Measurements from ENCODE around the gene MED13L. TPM values are rescaled to one million over a fixed set of nuclear protein-coding genes. Genes with fewer than 3 reads are reported as not detected.

The MED13L gene
- total RNA-seq (10 to 100 TPM; 62.2 to 94.0 TPM), polyA plus RNA-seq (10 to 100 TPM in 1 of 2 donors, 1 to 10 TPM in 1; 7.9 to 13.3 TPM)

DNA sequence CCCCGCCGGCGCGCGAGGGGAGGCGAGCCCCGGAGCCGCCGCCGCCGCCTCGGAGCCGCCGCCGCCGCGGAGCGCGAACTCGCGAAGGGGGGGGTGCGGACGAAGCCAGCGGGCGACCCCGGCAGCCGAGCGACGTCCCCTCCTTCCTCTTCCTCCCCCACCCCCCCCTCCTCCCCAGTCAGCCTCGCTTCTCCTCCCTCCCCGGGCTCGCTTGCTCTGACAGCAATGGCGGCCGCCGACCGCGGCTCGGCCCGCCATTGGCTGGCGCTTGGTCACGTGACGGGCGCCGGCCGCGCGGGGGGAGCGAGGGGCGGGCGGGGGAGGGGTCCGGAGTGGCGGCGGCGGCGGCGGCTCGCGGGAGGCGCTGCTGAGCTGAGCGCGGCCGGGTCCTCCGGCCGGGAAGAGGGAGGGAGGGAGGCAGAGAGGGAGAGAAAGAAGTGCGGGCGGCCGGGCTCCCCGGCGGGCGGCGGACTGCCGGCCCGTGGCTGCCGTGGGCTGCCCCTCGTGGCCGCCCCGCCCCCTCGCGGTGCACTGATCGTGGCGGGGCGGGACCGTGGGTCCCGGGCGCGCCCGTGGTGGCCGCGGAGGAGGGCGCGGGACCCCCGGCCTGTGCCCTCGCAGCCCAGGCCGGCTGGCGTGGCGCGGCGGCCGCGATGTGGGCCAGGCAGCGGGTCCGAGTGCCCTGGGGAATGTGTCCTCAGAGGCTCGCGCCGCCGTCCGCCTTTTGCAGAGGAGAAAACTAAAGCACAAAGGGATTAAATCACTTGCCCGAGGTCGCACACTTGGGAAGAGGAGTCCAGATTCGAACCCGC, at the start of gene MED13L:
Gene MED13L, minus strand, starts transcription at position 227 of the 812 bp plus-strand sequence. CDS start 562 bp downstream, outside the sequence.
- H3K27ac ChIP-seq (ENCODE audit: low read depth in 1 of 2, low read length in 2 of 2) = peak within 1 kb of the TSS; percentile 85 to 89
- H3K9ac ChIP-seq (ENCODE audit: low read depth in 1 of 2, low read length in 2 of 2) = peak within 1 kb of the TSS; percentile 67 to 93
- H3K36me3 ChIP-seq (ENCODE audit: control insufficient read depth in 4 of 4, insufficient read depth in 3 of 4, low read depth in 1 of 4, low read length in 3 of 4) = no peaks in the 10 kb centered on the region
- peak; percentile 91 for DNase-seq (ENCODE audit: low spot score)
- 2% methylated on average over 110 of the region's 111 CpGs for WGBS
- no peaks in the 10 kb centered on the region for H3K9me3 ChIP-seq (ENCODE audit: control insufficient read depth in 4 of 4, low read length in 3 of 4)
- peak within 1 kb of the TSS; percentile 71 to 97 (median 96) for H3K4me3 ChIP-seq (ENCODE audit: low read depth in 1 of 3, low read length in 3 of 3)
- H3K27me3 ChIP-seq (ENCODE audit: control insufficient read depth in 4 of 4, insufficient read depth in 4 of 4, low read length in 3 of 4) = no peaks in the 10 kb centered on the region
- H3K4me1 ChIP-seq (ENCODE audit: control insufficient read depth in 4 of 4, insufficient read depth in 4 of 4, low read length in 3 of 4) = peaks cover 0 to 33% (median 22%) of the 10 kb centered on the region in 4 donors
- TF ChIP-seq RAD21 (IDR thresholded peaks at IDR 0.05) (peak; percentile 33 to 52), GABPA (IDR thresholded peaks at IDR 0.05 in 1 of 2, conservative IDR thresholded peaks at IDR 0.05 in 1 of 2) (no peak), HNF4A (conservative IDR thresholded peaks at IDR 0.05) (no peak), FOXA2 (IDR thresholded peaks at IDR 0.05) (no peak), SP1 (IDR thresholded peaks at IDR 0.05) (no peak), FOXA1 (IDR thresholded peaks at IDR 0.05) (no peak), TAF1 (conservative IDR thresholded peaks at IDR 0.05) (no peak), YY1 (IDR thresholded peaks at IDR 0.05) (peak; percentile 79), NR2F2 (IDR thresholded peaks at IDR 0.05) (no peak), JUND (IDR thresholded peaks at IDR 0.05) (no peak), RXRA (IDR thresholded peaks at IDR 0.05) (no peak), HNF4G (IDR thresholded peaks at IDR 0.05) (no peak), EGR1 (IDR thresholded peaks at IDR 0.05; ENCODE audit: low read depth in 2 of 2) (no peak)
- TF ChIP-seq, protein P1, sequence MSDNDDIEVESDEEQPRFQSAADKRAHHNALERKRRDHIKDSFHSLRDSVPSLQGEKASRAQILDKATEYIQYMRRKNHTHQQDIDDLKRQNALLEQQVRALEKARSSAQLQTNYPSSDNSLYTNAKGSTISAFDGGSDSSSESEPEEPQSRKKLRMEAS (IDR thresholded peaks at IDR 0.05) = no peak
- TF ChIP-seq, protein P2, sequence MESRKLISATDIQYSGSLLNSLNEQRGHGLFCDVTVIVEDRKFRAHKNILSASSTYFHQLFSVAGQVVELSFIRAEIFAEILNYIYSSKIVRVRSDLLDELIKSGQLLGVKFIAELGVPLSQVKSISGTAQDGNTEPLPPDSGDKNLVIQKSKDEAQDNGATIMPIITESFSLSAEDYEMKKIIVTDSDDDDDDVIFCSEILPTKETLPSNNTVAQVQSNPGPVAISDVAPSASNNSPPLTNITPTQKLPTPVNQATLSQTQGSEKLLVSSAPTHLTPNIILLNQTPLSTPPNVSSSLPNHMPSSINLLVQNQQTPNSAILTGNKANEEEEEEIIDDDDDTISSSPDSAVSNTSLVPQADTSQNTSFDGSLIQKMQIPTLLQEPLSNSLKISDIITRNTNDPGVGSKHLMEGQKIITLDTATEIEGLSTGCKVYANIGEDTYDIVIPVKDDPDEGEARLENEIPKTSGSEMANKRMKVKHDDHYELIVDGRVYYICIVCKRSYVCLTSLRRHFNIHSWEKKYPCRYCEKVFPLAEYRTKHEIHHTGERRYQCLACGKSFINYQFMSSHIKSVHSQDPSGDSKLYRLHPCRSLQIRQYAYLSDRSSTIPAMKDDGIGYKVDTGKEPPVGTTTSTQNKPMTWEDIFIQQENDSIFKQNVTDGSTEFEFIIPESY (IDR thresholded peaks at IDR 0.05) = no peak
- TF ChIP-seq, protein P3, sequence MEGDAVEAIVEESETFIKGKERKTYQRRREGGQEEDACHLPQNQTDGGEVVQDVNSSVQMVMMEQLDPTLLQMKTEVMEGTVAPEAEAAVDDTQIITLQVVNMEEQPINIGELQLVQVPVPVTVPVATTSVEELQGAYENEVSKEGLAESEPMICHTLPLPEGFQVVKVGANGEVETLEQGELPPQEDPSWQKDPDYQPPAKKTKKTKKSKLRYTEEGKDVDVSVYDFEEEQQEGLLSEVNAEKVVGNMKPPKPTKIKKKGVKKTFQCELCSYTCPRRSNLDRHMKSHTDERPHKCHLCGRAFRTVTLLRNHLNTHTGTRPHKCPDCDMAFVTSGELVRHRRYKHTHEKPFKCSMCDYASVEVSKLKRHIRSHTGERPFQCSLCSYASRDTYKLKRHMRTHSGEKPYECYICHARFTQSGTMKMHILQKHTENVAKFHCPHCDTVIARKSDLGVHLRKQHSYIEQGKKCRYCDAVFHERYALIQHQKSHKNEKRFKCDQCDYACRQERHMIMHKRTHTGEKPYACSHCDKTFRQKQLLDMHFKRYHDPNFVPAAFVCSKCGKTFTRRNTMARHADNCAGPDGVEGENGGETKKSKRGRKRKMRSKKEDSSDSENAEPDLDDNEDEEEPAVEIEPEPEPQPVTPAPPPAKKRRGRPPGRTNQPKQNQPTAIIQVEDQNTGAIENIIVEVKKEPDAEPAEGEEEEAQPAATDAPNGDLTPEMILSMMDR (IDR thresholded peaks at IDR 0.05; ENCODE audit: low read depth, low read length, missing input control) = peak; percentile 31
- TF ChIP-seq, protein P4, sequence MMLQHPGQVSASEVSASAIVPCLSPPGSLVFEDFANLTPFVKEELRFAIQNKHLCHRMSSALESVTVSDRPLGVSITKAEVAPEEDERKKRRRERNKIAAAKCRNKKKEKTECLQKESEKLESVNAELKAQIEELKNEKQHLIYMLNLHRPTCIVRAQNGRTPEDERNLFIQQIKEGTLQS (IDR thresholded peaks at IDR 0.05) = no peak
- TF ChIP-seq, protein P5, sequence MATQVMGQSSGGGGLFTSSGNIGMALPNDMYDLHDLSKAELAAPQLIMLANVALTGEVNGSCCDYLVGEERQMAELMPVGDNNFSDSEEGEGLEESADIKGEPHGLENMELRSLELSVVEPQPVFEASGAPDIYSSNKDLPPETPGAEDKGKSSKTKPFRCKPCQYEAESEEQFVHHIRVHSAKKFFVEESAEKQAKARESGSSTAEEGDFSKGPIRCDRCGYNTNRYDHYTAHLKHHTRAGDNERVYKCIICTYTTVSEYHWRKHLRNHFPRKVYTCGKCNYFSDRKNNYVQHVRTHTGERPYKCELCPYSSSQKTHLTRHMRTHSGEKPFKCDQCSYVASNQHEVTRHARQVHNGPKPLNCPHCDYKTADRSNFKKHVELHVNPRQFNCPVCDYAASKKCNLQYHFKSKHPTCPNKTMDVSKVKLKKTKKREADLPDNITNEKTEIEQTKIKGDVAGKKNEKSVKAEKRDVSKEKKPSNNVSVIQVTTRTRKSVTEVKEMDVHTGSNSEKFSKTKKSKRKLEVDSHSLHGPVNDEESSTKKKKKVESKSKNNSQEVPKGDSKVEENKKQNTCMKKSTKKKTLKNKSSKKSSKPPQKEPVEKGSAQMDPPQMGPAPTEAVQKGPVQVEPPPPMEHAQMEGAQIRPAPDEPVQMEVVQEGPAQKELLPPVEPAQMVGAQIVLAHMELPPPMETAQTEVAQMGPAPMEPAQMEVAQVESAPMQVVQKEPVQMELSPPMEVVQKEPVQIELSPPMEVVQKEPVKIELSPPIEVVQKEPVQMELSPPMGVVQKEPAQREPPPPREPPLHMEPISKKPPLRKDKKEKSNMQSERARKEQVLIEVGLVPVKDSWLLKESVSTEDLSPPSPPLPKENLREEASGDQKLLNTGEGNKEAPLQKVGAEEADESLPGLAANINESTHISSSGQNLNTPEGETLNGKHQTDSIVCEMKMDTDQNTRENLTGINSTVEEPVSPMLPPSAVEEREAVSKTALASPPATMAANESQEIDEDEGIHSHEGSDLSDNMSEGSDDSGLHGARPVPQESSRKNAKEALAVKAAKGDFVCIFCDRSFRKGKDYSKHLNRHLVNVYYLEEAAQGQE (IDR thresholded peaks at IDR 0.05) = no peak
